Suprapubic skin (tissue), 4 donors: ENCODE measurements around the gene MICB.

ENCODE experiments used
- EP300 ChIP-seq: sonication (generic); formaldehyde crosslinking; IDR thresholded peaks from one replicate; pipeline ENCODE4 v1.6.1; 2017; ENCODE audit warnings: antibody characterized with exemption
- POLR2A ChIP-seq, 2 donors: fragments of 450-650 bp; IDR thresholded peaks; one replicate each; pipeline ENCODE4 v1.6.1; 2017; ENCODE audit warnings: antibody characterized with exemption in 2 of 2, mild to moderate bottlenecking in 2 of 2, moderate library complexity in 2 of 2
- POLR2AphosphoS5 ChIP-seq, 3 donors: sonication (generic); formaldehyde crosslinking; IDR thresholded peaks; one replicate each; pipeline ENCODE4 v1.6.1; 2017; ENCODE audit warnings: antibody characterized with exemption in 3 of 3
- TF ChIP-seq, protein P1 (sequence below), 2 donors: fragments of 200-600 bp in 1 of 2; fragments of 450-650 bp in 1 of 2; sonication (generic) in 1 of 2; IDR thresholded peaks; one replicate each; pipeline ENCODE4 v1.5.1; 2016 to 2019; ENCODE audit warnings: antibody characterized with exemption in 2 of 2, mild to moderate bottlenecking in 1 of 2, moderate library complexity in 1 of 2

DNA sequence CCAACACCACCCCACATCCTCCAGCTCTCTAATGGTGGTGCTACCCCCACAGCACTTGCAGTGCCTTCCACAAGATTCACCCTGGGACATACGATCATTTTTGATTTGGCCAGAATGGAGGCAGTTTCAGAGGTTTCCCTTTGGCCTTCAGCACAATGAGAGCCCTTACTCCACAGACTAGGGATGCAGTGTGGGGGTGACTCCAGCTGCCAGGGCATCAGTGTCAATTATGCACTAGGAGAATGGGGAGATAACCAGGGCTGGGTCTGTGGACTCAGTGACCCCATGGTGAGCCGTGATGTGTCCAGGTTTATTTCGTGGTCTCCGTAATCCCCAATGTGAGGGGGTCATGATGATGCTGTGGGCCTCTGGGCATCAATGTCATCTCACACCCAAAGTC, 31.5 kb upstream of the MICB start:
- TF ChIP-seq, protein P1, sequence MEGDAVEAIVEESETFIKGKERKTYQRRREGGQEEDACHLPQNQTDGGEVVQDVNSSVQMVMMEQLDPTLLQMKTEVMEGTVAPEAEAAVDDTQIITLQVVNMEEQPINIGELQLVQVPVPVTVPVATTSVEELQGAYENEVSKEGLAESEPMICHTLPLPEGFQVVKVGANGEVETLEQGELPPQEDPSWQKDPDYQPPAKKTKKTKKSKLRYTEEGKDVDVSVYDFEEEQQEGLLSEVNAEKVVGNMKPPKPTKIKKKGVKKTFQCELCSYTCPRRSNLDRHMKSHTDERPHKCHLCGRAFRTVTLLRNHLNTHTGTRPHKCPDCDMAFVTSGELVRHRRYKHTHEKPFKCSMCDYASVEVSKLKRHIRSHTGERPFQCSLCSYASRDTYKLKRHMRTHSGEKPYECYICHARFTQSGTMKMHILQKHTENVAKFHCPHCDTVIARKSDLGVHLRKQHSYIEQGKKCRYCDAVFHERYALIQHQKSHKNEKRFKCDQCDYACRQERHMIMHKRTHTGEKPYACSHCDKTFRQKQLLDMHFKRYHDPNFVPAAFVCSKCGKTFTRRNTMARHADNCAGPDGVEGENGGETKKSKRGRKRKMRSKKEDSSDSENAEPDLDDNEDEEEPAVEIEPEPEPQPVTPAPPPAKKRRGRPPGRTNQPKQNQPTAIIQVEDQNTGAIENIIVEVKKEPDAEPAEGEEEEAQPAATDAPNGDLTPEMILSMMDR (IDR thresholded peaks at IDR 0.05) = no peak
- TF ChIP-seq POLR2AphosphoS5 (IDR thresholded peaks at IDR 0.05) = no peak
- no peak for TF ChIP-seq POLR2A (IDR thresholded peaks at IDR 0.05)
- no peak for TF ChIP-seq EP300
